UCSD-AML1 (cell line): Measurements from ENCODE around the gene TRMT112.
"Not testable (repeated sequence)": the region's sequence is repeated elsewhere in the genome, so short reads cannot be mapped to it uniquely, and the experiment has no call there.

Experiments
- DNase-seq: peaks from one replicate; lab custom pipeline; 2025; ENCODE audit not compliant: unreplicated experiment; lab: John Stamatoyannopoulos, UW

Gene TRMT112

DNA sequence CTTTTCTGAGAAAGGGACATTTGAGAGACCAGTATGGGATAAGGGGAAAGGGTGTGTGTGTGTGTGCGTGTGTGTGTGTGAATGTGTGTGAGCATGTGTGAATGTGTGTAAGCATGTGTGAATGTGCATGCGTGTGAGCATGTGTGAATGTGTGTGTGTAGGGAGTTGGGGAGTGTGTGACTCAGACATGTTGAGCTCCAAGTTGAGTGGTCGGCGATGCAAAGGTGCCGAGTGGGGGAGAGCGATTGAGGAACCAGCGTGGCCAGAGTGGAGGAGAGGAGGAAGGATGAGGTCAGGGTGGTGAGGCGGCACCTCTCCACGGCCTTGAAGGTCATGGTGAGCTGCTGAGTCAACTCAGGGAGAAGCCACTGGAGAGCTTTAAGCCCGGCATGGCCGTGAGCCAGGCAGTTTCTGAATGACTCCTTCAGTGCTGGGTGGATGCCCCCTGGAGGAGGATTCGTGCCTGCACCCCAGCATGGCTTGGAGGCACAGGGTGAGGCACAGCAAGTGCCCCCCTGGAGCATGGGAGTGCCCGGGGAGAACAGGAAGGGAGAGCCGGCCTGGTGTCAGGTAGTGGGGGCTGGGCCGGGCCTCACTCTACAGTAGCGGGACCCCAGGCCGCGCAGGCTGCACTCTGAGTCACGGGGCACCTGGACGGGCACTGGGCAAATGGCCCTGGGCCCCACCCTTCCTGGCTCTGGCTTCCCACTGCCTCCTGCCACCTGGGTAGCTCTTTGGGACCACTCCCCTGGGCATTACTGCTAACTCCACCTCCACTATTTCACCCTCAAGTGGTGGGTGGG lies 14.4 kb upstream of the TRMT112 start:
- peak; percentile 89 for DNase-seq

GRCh38 chr11:64330888-64331287 lies 13.5 kb upstream of the TRMT112 start:
- DNase-seq: no peak

DNA sequence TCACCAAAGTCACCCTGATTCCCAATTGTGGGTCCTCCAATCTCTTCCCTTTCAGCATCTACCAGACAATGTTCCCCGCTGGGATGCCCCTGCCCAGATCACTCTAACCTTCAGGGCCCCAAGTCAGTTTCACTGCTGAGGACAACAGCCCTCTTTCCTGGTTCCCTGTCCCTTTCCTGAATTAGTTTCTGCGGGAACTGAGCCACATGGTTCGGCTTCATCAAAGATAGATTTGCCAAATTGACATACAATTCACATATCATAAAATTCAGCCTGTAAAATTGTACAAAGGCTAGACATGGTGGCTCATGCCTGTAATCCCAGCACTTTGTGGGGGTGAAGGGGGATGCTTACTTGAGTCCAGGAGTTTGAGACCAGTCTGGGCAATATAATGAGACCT lies 10.6 kb upstream of the TRMT112 start:
- DNase-seq: no peak

GRCh38 chr11:64327375-64327774 lies 10.0 kb upstream of the TRMT112 start:
- DNase-seq: no peak

- no peak for DNase-seq
These were observed 7.5 kb upstream of the TRMT112 start for GRCh38 chr11:64324692-64325469.

- peak; percentile 36 for DNase-seq
These were observed 6.6 kb upstream of the TRMT112 start for GRCh38 chr11:64323984-64324383.

- DNase-seq: no peak
These were observed 6.0 kb upstream of the TRMT112 start for GRCh38 chr11:64323373-64323772.

DNA sequence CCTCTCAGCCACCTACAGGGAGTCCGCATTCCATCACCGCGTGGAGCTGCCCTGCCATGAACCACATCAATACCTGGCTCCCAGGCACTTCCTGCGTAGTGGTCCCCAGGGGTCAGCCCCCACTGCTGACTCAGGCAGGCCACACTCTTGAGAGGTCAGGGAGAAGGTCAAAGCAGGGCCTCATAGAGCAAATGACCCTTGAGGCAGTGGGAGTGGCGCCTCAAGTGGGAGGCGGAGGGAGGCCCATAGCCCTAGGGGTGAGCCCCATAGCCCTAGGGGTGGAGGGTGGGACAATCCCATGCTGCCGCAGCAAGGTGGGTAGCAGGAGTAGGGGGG lies 5.5 kb upstream of the TRMT112 start:
- DNase-seq: no peak

DNA sequence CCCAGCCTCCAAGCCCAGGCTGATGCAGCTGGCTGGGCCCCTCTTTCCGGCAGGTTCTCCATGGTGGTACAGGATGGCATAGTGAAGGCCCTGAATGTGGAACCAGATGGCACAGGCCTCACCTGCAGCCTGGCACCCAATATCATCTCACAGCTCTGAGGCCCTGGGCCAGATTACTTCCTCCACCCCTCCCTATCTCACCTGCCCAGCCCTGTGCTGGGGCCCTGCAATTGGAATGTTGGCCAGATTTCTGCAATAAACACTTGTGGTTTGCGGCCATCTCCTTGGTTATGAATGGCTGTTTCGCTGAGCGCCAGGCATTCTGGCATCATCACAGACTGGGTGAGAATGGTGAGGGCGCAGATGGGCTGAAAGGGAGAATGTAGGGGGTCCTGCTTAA lies 4.2 kb upstream of the TRMT112 start:
- DNase-seq: no peak

GRCh38 chr11:64321026-64321425 lies 3.7 kb upstream of the TRMT112 start:
- no peak for DNase-seq

- DNase-seq: no peak
These were observed 3.2 kb upstream of the TRMT112 start for GRCh38 chr11:64320556-64320955.

GRCh38 chr11:64318766-64319761 lies 1.7 kb upstream of the TRMT112 start:
- DNase-seq: peak; percentile 20

DNA sequence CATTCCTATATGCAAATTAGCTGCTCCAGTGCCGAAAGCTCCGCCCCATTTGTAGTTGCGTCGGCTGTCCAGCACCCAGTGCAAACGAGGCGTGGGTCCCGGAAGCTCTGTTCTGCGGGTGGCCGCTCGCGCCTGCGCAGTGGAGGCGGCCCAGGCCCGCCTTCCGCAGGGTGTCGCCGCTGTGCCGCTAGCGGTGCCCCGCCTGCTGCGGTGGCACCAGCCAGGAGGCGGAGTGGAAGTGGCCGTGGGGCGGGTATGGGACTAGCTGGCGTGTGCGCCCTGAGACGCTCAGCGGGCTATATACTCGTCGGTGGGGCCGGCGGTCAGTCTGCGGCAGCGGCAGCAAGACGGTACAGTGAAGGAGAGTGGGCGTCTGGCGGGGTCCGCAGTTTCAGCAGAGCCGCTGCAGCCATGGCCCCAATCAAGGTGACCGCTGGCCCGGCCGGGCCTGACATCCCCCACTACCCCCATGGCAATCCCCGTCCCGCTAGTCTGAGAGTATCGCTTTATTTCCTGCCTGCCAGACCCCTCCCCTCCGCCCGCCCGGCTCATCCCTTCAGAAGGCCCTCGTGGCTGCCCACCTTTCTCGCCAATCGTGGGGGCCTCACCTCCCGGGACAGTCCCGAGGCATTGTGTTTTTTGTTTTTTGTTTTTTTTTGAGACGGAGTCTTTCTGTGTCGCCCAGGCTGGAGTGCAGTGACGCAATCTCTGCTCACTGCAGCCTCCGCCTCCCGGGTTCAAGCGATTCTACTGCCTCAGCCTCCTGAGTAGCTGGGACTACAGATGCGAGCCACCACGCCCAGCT lies 804 bp upstream of the TRMT112 start, which contains the start of gene PRDX5:
Gene PRDX5 (plus strand): TSS at position 161 of the 805 bp plus-strand sequence. CDS start 95 bp downstream, at position 256.
- DNase-seq: peak; percentile 98

- DNase-seq: no peak
These were observed 561 bp downstream of the TRMT112 start for GRCh38 chr11:64316672-64317324.

DNA sequence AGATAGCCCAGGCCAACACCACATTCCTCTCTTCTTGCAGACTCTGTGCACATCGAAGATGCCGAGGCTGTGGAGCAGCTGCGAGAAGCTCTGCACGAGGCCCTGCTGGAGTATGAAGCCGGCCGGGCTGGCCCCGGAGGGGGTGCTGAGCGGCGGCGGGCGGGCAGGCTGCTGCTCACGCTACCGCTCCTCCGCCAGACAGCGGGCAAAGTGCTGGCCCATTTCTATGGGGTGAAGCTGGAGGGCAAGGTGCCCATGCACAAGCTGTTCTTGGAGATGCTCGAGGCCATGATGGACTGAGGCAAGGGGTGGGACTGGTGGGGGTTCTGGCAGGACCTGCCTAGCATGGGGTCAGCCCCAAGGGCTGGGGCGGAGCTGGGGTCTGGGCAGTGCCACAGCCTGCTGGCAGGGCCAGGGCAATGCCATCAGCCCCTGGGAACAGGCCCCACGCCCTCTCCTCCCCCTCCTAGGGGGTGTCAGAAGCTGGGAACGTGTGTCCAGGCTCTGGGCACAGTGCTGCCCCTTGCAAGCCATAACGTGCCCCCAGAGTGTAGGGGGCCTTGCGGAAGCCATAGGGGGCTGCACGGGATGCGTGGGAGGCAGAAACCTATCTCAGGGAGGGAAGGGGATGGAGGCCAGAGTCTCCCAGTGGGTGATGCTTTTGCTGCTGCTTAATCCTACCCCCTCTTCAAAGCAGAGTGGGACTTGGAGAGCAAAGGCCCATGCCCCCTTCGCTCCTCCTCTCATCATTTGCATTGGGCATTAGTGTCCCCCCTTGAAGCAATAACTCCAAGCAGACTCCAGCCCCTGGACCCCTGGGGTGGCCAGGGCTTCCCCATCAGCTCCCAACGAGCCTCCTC lies 1.5 kb downstream of the TRMT112 start:
- DNase-seq: not testable (repeated sequence)

GRCh38 chr11:64314805-64315561 lies 2.4 kb downstream of the TRMT112 start:
- DNase-seq: no peak

DNA sequence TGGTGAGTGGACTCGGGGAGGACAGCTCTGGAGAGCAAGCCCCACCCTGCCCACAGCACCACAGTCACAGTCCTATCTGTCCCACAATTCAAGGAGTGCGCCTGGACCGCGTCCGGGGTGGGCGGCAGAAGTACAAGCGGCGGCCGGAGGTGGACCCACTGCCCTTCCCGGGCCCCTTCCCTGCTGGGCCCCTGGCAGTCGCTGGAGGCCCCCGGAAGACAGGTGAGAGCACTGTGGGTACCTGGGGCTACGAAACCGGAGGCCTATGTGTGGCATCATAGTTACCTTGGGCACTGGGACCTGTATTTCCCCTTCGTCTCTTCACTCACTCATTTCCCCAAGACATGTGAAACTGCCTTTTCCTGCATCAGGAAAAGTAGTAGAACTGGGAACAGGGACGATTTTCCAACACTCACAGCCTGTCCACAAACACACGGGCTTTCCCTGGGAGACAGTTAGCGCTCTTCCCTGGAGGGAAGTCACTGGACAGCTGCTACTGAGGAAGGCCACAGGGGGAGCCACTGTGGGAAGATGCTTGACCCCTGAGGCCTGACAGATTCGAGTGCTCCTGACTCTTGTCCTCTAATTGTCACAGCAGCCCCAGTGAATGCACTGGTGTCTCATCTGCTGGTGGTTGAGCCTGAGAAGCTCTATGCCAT lies 3.1 kb downstream of the TRMT112 start:
- DNase-seq: no peak
